Inferior parietal cortex (tissue), 1 donor: ENCODE measurements around the gene CREBBP.
A peak's percentile ranks its signal among the peaks of the same experiment; 100 is the strongest.
"Not testable (repeated sequence)": the region's sequence is repeated elsewhere in the genome, so short reads cannot be mapped to it uniquely, and the experiment has no call there.

ENCODE experiments used
- DNase-seq: peaks from one replicate; pipeline ENCODE4 v3.0.0-alpha.2; 2016; ENCODE audit errors: extremely low spot score

The CREBBP gene

GRCh38 chr16:3880623-3881498 lies at the start of gene CREBBP:
Gene CREBBP, minus strand, starts transcription at chr16:3880713. Its CDS starts 797 bp downstream, at chr16:3879916.
- DNase-seq: peak; percentile 79

DNA sequence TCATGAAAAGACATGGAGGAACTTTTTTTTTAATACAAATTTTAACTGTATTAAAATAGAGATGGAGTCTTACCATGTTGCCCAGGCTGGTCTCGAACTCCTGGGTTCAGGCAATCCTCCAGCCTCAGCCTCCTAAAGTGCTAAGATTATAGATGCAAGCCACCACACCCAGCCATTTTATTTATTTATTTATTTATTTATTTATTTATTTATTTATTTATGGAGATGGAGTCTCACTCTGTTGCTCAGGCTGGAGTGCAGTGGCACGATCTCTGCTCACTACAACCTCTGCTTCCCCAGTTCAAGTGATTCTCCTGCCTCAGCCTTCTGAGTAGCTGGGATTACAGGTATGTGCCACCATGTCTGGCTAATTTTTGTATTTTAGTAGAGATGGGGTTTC lies 46.6 kb upstream of the CREBBP start:
- not testable (repeated sequence) for DNase-seq

DNA sequence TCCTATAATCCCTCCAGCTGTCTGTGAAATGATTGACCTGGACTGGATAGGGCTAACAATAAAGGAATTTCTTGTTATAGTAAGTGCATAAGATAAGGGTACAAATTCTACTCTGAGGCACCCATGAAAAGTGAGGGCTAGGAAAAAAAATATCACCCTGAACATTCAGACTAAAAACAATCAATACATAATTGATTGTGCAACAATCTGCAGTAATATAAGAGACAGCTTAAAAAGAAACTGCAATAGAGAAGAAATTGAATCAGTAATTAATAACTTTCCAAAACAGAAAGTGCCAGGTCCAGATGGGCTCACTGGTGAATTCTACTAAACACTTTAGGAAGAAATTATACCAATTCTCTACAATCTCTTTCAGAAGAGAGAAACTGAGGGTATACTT lies 44.2 kb upstream of the CREBBP start:
- DNase-seq: no peak

DNA sequence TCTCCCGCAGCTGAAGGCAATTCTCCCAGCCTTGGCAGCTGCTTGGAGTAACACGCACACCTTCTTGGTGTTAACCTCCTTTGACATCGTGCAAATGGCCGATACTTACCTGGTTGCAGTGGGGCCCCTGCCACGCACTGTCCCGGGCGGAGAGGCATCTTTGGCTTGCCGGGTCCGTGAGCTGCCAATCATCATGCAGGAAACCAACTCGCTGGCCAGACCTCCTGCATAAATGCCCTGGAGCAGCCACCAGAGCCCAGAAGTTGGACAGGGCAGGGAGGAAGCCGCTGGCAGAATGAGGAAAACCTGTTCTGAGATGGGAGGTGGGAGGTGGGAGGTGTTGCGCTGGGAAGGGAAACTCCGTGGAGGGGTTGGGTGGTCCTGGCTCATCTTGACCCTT lies 41.7 kb upstream of the CREBBP start:
- DNase-seq: no peak

DNA sequence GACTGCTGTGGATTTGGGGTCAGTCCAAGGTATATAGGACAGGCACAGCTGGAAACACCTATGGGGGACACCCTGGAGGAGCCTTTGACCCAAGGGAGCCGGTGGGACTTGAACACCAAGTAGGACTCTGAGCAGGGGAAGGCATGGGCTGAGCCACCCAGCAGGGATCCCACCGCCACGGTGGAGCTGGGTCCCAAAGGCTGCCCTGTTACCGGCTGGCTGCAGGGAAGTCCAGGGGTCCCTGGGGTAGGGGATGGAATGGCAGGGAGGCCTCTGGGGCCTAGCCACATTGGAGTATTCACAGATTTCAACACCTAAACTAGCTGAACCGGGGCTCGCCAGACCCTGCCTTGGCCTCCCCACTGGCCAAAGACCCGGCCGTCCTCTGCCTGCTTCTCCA lies 39.7 kb upstream of the CREBBP start:
- no peak for DNase-seq

DNA sequence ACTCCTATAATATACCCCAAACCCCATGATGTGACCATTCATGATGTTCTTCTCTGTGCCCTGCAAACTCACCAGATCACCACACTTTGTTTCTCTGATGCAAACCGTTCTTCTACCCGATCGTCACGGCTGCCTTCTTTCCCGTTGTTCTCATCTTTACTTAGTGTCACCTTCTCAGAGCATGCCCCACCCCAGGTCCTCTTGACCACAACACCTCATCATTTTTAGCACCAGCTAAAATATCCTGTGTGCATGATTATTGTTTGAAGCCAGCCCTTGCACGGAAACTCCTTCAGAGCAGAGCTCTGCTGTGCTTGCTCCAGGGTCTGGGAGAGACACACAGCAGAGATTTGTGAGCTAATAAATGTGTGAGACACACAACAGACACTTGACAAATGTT lies 38.9 kb upstream of the CREBBP start:
- DNase-seq: no peak

- no peak for DNase-seq
Observed at GRCh38 chr16:3915426-3916260, 35.1 kb upstream of the CREBBP start.

GRCh38 chr16:3912897-3913296 lies 32.4 kb upstream of the CREBBP start:
- DNase-seq: no peak

DNA sequence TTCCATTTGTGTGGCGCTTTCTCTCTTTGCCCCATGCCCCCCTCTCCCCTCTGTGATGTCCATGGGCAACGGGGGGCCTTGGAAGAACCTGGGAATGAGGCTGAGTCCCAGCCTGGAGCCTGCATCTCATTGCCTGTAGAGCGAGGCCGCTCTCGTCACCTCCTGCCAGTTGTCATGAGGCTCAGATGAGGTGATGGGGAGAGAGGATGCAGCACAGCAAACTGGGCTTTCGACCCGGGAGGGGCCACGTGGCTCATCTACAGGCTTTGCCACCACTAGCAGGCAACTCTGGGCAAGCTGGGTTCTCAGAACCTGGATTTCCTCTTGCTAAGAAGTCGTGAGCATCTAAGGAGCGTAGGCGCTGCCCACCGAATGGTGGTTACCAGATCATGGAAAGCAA lies 31.9 kb upstream of the CREBBP start:
- no peak for DNase-seq

DNA sequence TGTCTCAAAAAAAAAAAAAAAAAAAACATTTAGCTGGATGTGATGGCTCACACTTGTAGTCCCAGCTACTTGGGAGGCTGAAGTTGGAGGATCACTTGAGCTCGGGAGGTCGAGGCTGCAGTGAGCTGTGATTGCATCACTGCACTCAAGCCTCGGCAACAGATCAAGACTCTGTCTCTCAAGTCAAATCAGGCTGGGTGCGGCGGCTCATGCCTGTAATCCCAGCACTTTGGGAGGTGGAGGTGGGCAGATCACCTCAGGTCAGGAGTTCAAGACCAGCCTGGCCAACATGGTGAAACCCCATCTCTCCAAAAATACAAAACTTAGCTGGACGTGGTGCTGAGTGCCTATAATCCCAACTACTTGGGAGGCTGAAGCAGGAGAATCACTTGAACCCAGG lies 31.2 kb upstream of the CREBBP start:
- DNase-seq: not testable (repeated sequence)

- no peak for DNase-seq
Observed at GRCh38 chr16:3909791-3910583, 29.5 kb upstream of the CREBBP start.

GRCh38 chr16:3908951-3909437 lies 28.5 kb upstream of the CREBBP start:
- no peak for DNase-seq

- no peak for DNase-seq
Observed at GRCh38 chr16:3907586-3907985, 27.1 kb upstream of the CREBBP start.

- DNase-seq: no peak
Observed at GRCh38 chr16:3906363-3906762, 25.9 kb upstream of the CREBBP start.

DNA sequence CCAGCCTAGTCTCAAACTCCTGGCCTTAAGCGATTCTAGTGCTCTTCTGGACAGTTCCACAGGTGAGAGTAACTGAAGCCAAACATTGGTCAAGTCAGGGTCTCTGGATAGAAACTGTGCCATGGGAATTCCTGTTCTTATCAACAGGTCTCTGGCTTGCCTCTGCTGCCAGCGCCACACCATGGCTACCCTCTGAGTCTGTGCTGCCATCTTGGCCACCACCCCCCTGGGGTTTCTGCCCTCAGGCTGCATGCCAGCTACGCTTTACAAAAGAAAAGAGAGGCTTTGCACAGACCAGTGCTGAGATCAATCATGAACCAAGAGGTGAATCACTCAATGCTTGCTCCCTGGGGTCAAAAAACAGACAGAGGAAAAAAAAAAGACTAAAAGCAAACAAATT lies 24.4 kb upstream of the CREBBP start:
- no peak for DNase-seq

DNA sequence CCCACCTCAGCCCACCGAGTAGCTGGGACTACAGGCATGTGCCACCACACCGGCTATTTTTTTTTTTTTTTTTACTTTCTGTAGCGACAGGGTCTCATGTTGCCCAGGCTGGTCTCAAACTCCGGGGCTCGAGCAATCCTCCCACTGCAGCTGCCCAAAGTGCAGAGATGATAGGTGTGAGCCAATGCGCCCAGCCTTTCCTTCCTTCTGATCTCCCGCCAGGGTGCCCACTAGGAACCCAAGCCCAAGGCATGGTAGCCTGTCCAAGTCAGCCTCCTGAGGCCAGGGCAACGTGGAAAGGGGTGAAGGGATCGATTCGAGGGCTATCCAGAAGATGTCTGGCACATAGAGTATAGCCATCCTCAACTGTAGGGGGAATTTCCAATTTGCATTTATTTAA lies 9.6 kb upstream of the CREBBP start:
- DNase-seq: no peak

GRCh38 chr16:3889059-3889458 lies 8.5 kb upstream of the CREBBP start:
- no peak for DNase-seq

DNA sequence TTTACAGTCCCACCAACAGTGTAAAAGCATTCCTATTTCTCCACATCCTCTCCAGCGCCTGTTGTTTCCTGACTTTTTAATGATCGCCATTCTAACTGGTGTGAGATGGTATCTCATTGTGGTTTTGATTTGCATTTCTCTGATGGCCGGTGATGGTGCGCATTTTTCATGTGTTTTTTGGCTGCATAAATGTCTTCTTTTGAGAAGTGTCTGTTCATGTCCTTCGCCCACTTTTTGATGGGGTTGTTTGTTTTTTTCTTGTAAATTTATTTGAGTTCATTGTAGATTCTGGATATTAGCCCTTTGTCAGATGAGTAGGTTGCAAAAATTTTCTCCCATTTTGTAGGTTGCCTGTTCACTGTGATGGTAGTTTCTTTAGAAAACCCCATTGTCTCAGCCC lies 5.5 kb upstream of the CREBBP start:
- not testable (repeated sequence) for DNase-seq

DNA sequence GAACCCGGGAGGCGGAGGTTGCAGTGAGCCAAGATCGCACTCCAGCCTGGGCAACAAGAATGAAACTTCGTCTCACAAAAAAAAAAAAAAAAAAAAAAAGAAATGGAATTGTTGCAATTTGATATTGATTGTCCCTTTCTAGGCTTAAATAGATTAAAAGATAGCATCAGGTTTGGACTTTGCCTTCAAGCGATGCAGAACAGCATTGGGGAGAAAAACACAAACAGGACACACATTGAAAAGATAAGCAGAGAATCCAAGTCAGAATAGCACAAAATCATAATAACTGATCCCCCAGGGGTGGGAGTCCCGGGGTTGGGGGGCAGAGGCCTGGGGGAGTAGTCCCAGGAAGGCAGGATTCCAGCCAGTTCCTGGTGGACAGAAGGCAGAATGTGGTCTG lies 3.9 kb upstream of the CREBBP start:
- DNase-seq: no peak

DNA sequence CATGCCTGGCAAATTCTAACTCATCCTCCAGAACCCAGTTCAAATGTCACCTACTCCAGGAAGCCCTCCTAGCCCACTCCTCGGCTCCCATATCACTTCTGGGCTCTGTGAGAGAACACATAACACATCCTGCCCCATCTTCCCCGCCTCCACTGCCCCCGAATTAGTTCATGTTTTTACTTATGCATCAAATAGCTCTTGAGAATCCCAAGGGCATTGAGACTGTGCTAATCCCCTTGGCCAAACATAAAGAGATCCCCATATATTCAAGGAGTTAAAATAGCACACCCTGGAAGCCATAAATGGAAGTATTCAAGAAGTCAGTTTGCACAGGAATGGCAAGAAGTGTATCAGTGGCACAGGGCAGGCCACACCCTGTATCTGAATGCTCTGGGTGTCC lies 2.0 kb upstream of the CREBBP start:
- no peak for DNase-seq

GRCh38 chr16:3881499-3881990 lies 1.0 kb upstream of the CREBBP start:
- no peak for DNase-seq
